RKO (cell line): ENCODE data around the gene GEMIN7.

Experiments
- DNase-seq: peaks from one replicate; pipeline ENCODE4 v3.0.0-alpha.2; 2016; ENCODE audit warnings: low spot score

Gene GEMIN7

GRCh38 chr19:45090034-45090433, 11.0 kb downstream of the GEMIN7 start:
- no peak for DNase-seq

- DNase-seq = no peak
Observed at GRCh38 chr19:45090606-45091005, 11.5 kb downstream of the GEMIN7 start.

- DNase-seq = peak; percentile 98
Observed at GRCh38 chr19:45091031-45091923, 12.2 kb downstream of the GEMIN7 start.

GRCh38 chr19:45092747-45093678, 14.0 kb downstream of the GEMIN7 start, which contains the start of gene PPP1R37:
Gene PPP1R37, plus strand, starts transcription at chr19:45093179. Its CDS starts 147 bp downstream, at chr19:45093326.
- DNase-seq = peak; percentile 99

- no peak for DNase-seq
Observed at GRCh38 chr19:45094137-45094536, 15.1 kb downstream of the GEMIN7 start.

GRCh38 chr19:45094707-45095106, 15.6 kb downstream of the GEMIN7 start:
- DNase-seq = no peak

GRCh38 chr19:45095496-45096413, 16.7 kb downstream of the GEMIN7 start:
- no peak for DNase-seq

GRCh38 chr19:45096700-45097099, 17.6 kb downstream of the GEMIN7 start:
- DNase-seq = no peak

GRCh38 chr19:45097450-45097775, 18.4 kb downstream of the GEMIN7 start:
- no peak for DNase-seq

GRCh38 chr19:45097776-45098520, 18.9 kb downstream of the GEMIN7 start:
- peak; percentile 86 for DNase-seq

GRCh38 chr19:45098521-45099466, 19.7 kb downstream of the GEMIN7 start:
- no peak for DNase-seq

GRCh38 chr19:45099467-45100191, 20.6 kb downstream of the GEMIN7 start:
- DNase-seq = no peak

- DNase-seq = no peak
Observed at GRCh38 chr19:45100201-45100600, 21.1 kb downstream of the GEMIN7 start.

- DNase-seq = no peak
Observed at GRCh38 chr19:45100846-45101252, 21.8 kb downstream of the GEMIN7 start.

- no peak for DNase-seq
Observed at GRCh38 chr19:45101806-45102205, 22.7 kb downstream of the GEMIN7 start.

- no peak for DNase-seq
Observed at GRCh38 chr19:45102481-45102880, 23.4 kb downstream of the GEMIN7 start.

- no peak for DNase-seq
Observed at GRCh38 chr19:45103156-45103507, 24.1 kb downstream of the GEMIN7 start.

- DNase-seq = no peak
Observed at GRCh38 chr19:45103508-45104319, 24.7 kb downstream of the GEMIN7 start.
